NCI-H2227 treated with DMSO at 0.1 percent for 48 hours (cell line): ENCODE data around the gene GP9.
"Not testable (repeated sequence)": the region's sequence is repeated elsewhere in the genome, so short reads cannot be mapped to it uniquely, and the experiment has no call there.

Experiments
- DNase-seq: peaks from one replicate; lab custom pipeline; 2025; lab: John Stamatoyannopoulos, UW

The GP9 gene

DNA sequence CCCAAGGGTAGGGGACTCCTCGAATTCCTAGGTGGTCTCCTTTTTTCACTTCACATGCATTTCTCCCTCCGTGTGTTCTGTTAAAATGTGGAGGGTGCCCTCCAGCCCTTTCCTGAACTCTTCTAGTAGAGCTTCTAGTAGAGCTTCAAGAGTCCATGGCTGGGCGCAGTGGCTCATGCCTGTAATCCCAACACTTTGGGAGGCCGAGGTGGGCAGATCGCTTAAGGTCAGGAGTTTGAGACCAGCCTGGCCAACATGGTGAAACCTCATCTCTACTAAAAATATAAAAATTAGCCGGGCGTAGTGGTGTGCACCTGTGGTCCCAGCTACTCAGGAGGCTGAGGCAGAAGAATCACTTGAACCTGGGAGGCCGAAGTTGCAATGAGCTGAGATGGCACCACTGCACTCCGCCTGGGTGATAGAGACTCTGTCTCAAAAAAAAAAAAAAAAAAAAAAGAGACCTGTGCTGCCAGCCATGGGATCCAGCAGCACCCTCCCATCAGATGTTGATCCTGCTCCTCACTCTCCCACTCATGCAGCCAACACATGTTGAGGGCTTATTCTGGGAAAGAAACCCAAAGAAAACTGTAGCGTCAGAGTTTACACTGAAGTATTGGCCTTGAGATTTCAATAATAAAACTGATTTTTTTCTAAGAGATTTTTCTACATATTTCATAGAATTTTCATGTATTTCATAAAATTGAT, 50.6 kb downstream of the GP9 start:
- not testable (repeated sequence) for DNase-seq
